SJCRH30 (cell line): ENCODE results near the gene TECPR2. TPM values are rescaled to one million over a fixed set of nuclear protein-coding genes. Genes with fewer than 3 reads are reported as not detected.
A peak's percentile ranks its signal among the peaks of the same experiment; 100 is the strongest.
"Not testable (repeated sequence)": the region's sequence is repeated elsewhere in the genome, so short reads cannot be mapped to it uniquely, and the experiment has no call there.

Experiments used
- DNase-seq, 2 experiments: peaks; one replicate each; pipeline ENCODE4 v3.0.0-alpha.2; 2015 to 2020
- H3K27ac ChIP-seq: fragments of 250-450 bp; sonication (Bioruptor Pico); 2 replicates; pipeline ENCODE4 v1.5.1; 2020; ENCODE audit warnings: mild to moderate bottlenecking, moderate library complexity
- H3K27me3 ChIP-seq: fragments of 250-450 bp; sonication (Bioruptor Pico); 2 replicates; pipeline ENCODE4 v1.5.1; 2020; ENCODE audit warnings: mild to moderate bottlenecking, moderate library complexity
- H3K36me3 ChIP-seq: fragments of 250-450 bp; sonication (Bioruptor Pico); 2 replicates; pipeline ENCODE4 v1.5.1; 2020; ENCODE audit warnings: mild to moderate bottlenecking, moderate library complexity
- H3K4me1 ChIP-seq: fragments of 250-450 bp; sonication (Bioruptor Pico); 2 replicates; pipeline ENCODE4 v1.5.1; 2020; ENCODE audit warnings: mild to moderate bottlenecking, moderate library complexity
- H3K4me3 ChIP-seq: fragments of 250-450 bp; sonication (Bioruptor Pico); 2 replicates; pipeline ENCODE4 v1.5.1; 2020; ENCODE audit warnings: mild to moderate bottlenecking, moderate library complexity
- H3K9me3 ChIP-seq: fragments of 250-450 bp; sonication (Bioruptor Pico); replicated peaks from 2 replicates; pipeline ENCODE4 v1.5.1; 2020; ENCODE audit warnings: mild to moderate bottlenecking, moderate library complexity
- total RNA-seq: library from RNA; depleted of rRNA; stranded (reverse); fragments of >200 nt; shearing (Covaris generic); gene quantifications from 2 replicates; pipeline ENCODE4 v1.2.3, GENCODE V29; 2014

The TECPR2 gene
- total RNA-seq, 1 experiment from 2014 or later, result 9.1 TPM

DNA sequence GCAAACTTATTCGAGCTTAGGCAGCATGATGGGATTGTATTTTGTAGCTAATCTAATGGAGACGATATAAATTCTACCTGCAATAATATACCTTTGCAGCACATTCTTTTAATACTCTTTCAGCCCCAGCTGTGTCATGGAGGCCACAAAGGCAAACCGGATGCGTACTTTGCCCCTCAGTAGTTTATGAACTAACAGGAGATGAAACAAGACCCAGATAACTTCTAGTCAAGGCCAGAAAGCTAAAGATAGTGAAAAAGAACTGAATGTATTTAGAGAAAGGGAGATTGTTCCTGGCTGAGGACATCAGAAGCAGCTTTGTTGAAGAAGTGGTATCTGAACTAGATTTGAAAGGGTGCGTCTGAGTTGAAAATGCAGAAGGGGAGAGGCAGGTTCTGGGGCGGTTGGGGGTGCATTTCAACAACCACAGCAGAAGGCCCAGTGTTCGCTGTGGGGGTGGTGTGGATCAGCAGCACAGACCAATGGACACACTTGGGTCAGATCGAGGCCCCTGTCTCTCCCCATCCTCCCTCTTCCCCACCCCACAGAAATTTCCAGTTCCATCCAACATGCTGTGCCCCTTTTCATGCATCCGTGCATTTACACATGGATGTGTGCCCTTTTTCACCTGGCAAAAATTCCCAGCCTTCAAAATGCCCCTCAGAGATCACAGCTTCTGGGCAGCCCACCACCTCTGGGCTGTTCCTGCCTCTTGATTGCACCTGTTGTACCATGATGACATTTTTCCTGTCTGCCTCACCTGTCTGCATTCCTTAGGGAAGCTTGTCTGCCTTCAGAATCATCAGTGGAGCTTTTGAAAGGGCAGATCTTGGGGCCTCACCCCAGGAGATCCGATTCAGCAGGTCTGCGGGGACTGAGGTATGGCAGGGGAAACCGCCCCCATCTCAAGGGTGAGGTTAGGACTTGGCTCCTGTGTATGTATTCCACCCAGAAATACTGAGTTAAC, 41.0 kb upstream of the TECPR2 start:
- DNase-seq, result no peak
- peaks cover 4% of the 10 kb centered on the region; the same call in 1 of the 2 replicates for H3K4me1 ChIP-seq
- no peaks in the 10 kb centered on the region for H3K36me3 ChIP-seq
- no peak overlapping the region for H3K27ac ChIP-seq
- no peaks in the 10 kb centered on the region for H3K27me3 ChIP-seq
- H3K4me3 ChIP-seq, result no peak overlapping the region
- H3K9me3 ChIP-seq, result no peaks in the 10 kb centered on the region

- DNase-seq, result peak; percentile 53 to 63
- H3K4me1 ChIP-seq, result peaks cover 4% of the 10 kb centered on the region; the same call in 1 of the 2 replicates
These were observed 39.6 kb upstream of the TECPR2 start for GRCh38 chr14:102323102-102323501.

DNA sequence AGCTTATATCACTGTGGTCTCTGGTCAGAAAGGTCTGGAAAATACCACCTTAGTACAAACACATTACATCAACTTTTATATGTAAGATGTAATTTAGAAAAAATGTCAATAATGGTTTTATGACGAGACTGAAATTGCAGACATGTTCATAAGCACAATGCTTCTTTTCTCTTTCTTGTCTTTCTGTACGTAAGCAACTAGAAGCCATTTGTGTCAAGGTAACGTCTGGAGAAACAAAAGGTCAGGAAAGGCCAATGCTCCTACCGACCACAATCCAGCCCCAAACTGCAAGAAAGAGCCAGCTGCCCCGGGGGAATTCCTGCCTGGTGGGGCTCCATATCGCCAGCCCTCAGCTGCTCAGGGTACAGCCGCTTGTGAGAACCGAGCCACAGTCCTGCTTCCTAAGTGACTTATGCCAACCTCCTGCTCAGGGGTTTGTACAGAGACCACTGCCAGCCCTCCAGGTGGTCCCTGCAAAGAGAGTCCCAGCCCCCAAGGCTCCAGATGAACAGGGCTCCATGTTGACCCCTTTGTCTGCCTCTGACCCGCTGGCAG, 36.9 kb upstream of the TECPR2 start:
- H3K27ac ChIP-seq, result 0 out of 2 replicates have a peak overlapping the region, but pooled peaks have one; percentile 20
- H3K4me1 ChIP-seq, result peaks cover 4% of the 10 kb centered on the region; the same call in 1 of the 2 replicates
- no peaks in the 10 kb centered on the region for H3K9me3 ChIP-seq

More at GRCh38 chr14:102323102-102323501, 39.6 kb upstream of the TECPR2 start:
- H3K27ac ChIP-seq, result no peak overlapping the region
- no peak overlapping the region for H3K4me3 ChIP-seq
- H3K9me3 ChIP-seq, result no peaks in the 10 kb centered on the region
- H3K27me3 ChIP-seq, result no peaks in the 10 kb centered on the region
- no peaks in the 10 kb centered on the region for H3K36me3 ChIP-seq

DNA sequence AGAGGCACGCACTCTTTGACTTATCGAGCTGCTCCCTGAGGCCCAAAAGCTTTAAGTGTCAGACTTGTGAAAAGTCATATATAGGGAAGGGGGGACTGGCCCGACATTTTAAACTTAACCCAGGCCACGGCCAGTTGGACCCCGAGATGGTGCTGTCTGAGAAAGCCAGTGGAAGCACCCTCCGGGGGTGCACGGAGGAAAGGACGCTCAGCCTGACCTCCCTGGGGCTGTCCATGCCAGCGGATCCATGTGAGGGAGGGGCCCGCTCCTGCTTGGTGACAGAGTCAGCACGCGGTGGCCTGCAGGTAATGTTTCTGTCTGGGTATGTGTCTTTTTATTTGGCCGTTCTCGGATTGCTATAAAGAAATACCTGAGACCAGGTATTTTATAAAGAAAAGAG, 36.2 kb upstream of the TECPR2 start:
- no peak for DNase-seq

More for the DNA sequence above, 36.9 kb upstream of the TECPR2 start:
- DNase-seq, result peak; percentile 73 to 77
- H3K27me3 ChIP-seq, result no peaks in the 10 kb centered on the region
- no peak overlapping the region for H3K4me3 ChIP-seq
- H3K36me3 ChIP-seq, result no peaks in the 10 kb centered on the region

GRCh38 chr14:102329381-102329780, 33.4 kb upstream of the TECPR2 start:
- not testable (repeated sequence) for H3K27me3 ChIP-seq, H3K4me1 ChIP-seq, H3K9me3 ChIP-seq, H3K36me3 ChIP-seq, H3K4me3 ChIP-seq, H3K27ac ChIP-seq, DNase-seq

More for the DNA sequence above, 36.2 kb upstream of the TECPR2 start:
- H3K4me1 ChIP-seq, result peaks cover 4% of the 10 kb centered on the region; the same call in 1 of the 2 replicates
- H3K27ac ChIP-seq, result no peak overlapping the region
- no peaks in the 10 kb centered on the region for H3K9me3 ChIP-seq
- no peaks in the 10 kb centered on the region for H3K27me3 ChIP-seq
- no peak overlapping the region for H3K4me3 ChIP-seq
- no peaks in the 10 kb centered on the region for H3K36me3 ChIP-seq

DNA sequence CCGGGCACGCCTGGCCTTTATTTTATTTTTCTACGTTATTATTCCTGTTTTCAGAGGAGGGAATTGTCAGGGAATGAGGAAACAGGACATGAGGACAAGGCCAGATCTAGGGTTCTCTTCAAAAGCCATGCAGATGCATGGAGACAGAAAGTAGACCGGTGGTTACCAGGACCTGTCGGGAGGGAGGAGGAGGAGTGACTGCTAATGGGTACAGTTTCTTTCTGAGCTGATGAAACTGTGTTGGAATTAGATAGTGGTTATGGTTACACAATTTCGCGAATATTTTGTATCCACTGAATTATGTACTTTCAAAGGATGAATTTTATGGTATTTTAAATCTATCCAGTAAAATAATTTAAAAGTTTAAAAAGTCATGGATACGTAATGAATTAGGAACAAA, 31.9 kb upstream of the TECPR2 start:
- Histone ChIP-seq H3K4me3 (no peak overlapping the region), H3K36me3 (no peaks in the 10 kb centered on the region)
- DNase-seq, result no peak

DNA sequence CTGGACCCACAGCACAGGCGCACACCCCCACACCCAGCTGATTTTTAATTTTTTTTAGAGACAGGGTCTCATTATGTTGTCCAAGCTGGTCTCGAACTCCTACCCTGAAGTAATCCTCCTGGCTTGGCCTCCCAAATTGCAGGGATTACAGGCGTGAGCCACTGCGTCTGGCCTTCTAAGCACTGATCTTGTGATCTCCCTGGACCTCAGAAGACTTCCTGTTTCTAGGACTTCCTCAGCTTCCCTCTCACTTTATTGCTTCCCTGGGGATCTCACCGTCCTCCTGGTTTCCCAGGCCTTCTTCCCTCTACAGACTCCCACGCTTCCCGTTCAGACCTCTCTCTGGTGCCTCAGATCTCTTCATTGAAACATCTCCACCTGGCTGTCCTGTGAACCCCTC, 29.4 kb upstream of the TECPR2 start:
- no peaks in the 10 kb centered on the region for H3K4me1 ChIP-seq
- no peak for DNase-seq
- no peak overlapping the region for H3K4me3 ChIP-seq
- no peaks in the 10 kb centered on the region for H3K36me3 ChIP-seq
- no peaks in the 10 kb centered on the region for H3K9me3 ChIP-seq
- no peaks in the 10 kb centered on the region for H3K27me3 ChIP-seq
- H3K27ac ChIP-seq, result no peak overlapping the region

More for the DNA sequence above, 31.9 kb upstream of the TECPR2 start:
- Histone ChIP-seq H3K27ac (no peak overlapping the region), H3K4me1 (peaks cover 4% of the 10 kb centered on the region; the same call in 1 of the 2 replicates), H3K27me3 (no peaks in the 10 kb centered on the region), H3K9me3 (no peaks in the 10 kb centered on the region)

DNA sequence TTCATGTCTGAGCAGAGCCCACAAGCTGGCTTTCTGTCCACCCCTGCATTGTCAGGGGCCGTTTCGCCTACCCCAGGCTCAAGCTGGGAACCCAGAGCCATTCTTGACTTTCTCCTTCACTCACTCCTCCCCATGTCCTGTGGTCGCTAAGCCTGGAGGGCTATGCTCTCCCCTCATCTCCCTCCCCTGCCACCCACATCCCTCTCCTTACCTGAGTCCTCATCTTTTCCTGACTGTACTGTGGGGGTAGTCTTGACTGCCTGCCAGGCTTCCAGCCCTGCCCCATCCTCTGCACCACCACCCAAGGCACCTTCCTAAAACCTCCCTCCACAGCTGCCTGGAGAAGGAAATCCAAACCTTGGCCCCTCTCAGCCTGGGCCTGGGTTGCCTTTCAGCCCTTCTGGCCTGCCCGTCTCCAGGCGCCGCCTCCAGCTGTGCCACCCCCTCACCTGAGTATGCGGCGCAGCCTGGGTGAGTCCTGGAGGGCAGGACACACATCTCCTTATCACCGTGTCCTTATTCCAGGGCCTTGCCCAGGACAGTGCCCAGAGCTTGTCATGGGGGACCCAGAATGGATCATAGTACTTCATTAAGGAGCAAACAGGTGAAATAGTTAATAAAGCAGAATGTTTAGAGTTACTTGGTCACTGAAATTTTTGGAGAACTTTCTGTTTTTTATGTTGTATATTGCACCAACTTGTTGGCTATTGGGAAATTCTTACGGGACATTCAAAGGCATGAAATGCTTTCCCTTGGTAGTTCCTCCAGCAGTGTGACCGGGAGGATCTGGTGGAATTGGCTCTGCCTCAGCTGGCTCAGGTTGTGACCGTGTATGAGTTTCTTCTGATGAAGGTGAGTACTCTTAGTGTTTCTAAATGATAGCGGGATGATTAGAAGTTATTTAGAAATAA, 28.7 kb upstream of the TECPR2 start:
- Histone ChIP-seq H3K36me3 (no peaks in the 10 kb centered on the region), H3K27me3 (no peaks in the 10 kb centered on the region), H3K4me1 (no peaks in the 10 kb centered on the region), H3K4me3 (no peak overlapping the region), H3K9me3 (no peaks in the 10 kb centered on the region), H3K27ac (no peak overlapping the region)
- no peak for DNase-seq

GRCh38 chr14:102335163-102335562, 27.6 kb upstream of the TECPR2 start:
- H3K27ac ChIP-seq, result no peak overlapping the region
- no peaks in the 10 kb centered on the region for H3K36me3 ChIP-seq
- no peaks in the 10 kb centered on the region for H3K27me3 ChIP-seq
- H3K4me3 ChIP-seq, result no peak overlapping the region
- H3K9me3 ChIP-seq, result no peaks in the 10 kb centered on the region
- no peaks in the 10 kb centered on the region for H3K4me1 ChIP-seq
- no peak for DNase-seq

- H3K27ac ChIP-seq, result no peak overlapping the region
- H3K9me3 ChIP-seq, result no peaks in the 10 kb centered on the region
- H3K4me1 ChIP-seq, result no peaks in the 10 kb centered on the region
- no peak for DNase-seq
- no peak overlapping the region for H3K4me3 ChIP-seq
- H3K27me3 ChIP-seq, result no peaks in the 10 kb centered on the region
- peaks cover 3% of the 10 kb centered on the region; the same call in 1 of the 2 replicates for H3K36me3 ChIP-seq
These were observed 24.0 kb upstream of the TECPR2 start for GRCh38 chr14:102338724-102339123.

DNA sequence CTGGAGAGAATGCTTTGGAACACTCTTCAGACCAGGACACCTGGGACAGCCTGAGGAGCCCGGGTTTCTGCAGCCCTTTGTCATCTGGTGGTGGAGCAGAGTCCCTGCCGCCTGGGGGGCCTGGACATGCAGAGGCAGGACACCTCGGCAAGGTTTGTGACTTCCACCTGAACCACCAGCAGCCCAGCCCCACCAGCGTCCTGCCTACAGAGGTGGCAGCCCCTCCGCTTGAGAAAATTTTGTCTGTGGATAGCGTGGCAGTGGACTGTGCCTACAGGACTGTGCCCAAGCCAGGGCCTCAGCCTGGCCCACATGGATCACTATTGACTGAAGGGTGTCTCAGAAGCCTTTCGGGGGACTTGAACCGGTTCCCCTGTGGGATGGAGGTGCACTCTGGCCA, 21.2 kb upstream of the TECPR2 start:
- no peak for DNase-seq
- H3K36me3 ChIP-seq, result peaks cover 14% of the 10 kb centered on the region
- H3K9me3 ChIP-seq, result no peaks in the 10 kb centered on the region

DNA sequence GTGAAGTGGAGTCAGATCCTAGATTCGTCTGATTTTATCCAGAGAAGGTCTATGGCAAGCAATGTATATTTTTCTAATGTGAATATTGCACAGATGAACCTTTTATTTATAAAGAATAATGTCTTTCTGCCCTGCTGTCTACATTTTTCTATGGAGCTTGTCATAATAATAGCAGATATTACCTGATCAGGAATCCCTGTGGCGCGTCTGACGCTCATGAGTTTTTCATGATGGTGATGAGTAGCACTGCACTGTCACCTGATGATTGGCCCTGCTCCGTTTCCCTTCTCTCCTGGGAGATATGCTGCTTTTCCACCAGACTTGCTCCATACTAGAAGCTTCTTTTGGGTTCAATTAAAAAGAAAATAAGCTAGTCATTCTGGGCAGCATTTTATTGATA, 20.5 kb upstream of the TECPR2 start:
- H3K27me3 ChIP-seq, result no peaks in the 10 kb centered on the region
- no peak overlapping the region for H3K4me3 ChIP-seq
- no peaks in the 10 kb centered on the region for H3K4me1 ChIP-seq
- H3K9me3 ChIP-seq, result no peaks in the 10 kb centered on the region
- H3K36me3 ChIP-seq, result peaks cover 21% of the 10 kb centered on the region
- no peak overlapping the region for H3K27ac ChIP-seq
- DNase-seq, result no peak

More for the DNA sequence above, 21.2 kb upstream of the TECPR2 start:
- H3K4me1 ChIP-seq, result no peaks in the 10 kb centered on the region
- H3K27me3 ChIP-seq, result no peaks in the 10 kb centered on the region
- H3K27ac ChIP-seq, result no peak overlapping the region
- H3K4me3 ChIP-seq, result no peak overlapping the region

- H3K9me3 ChIP-seq, result no peaks in the 10 kb centered on the region
- no peak overlapping the region for H3K4me3 ChIP-seq
- H3K4me1 ChIP-seq, result no peaks in the 10 kb centered on the region
- DNase-seq, result no peak
- H3K27ac ChIP-seq, result no peak overlapping the region
- peaks cover 32% of the 10 kb centered on the region for H3K36me3 ChIP-seq
- no peaks in the 10 kb centered on the region for H3K27me3 ChIP-seq
These were observed 18.7 kb upstream of the TECPR2 start for GRCh38 chr14:102344084-102344483.

GRCh38 chr14:102344485-102344884, 18.3 kb upstream of the TECPR2 start:
- Histone ChIP-seq H3K4me3 (no peak overlapping the region), H3K27me3 (no peaks in the 10 kb centered on the region), H3K27ac (no peak overlapping the region), H3K9me3 (no peaks in the 10 kb centered on the region), H3K4me1 (no peaks in the 10 kb centered on the region), H3K36me3 (peaks cover 32% of the 10 kb centered on the region)
- DNase-seq, result no peak
